HEK293T (cell line): Measurements from ENCODE around the gene EPS8L1.

ENCODE experiments used
- CTCF ChIA-PET: fragments of 350-600 bp; formaldehyde crosslinking; extraction: SDS; loops from one replicate; lab custom pipeline; 2021; ENCODE audit warnings: antibody characterized with exemption, inconsistent platforms; lab: Yijun Ruan, JAX
- POLR2A ChIA-PET: fragments of 350-600 bp; formaldehyde crosslinking; extraction: SDS; loops from one replicate; lab custom pipeline; 2020; ENCODE audit warnings: antibody characterized with exemption, inconsistent platforms; lab: Yijun Ruan, JAX
- DNase-seq: peaks from one replicate; pipeline ENCODE4 v3.0.0; 2012; ENCODE audit warnings: mixed read lengths; ENCODE audit errors: extremely low spot score
- ARNT ChIP-seq: fragments of 450-650 bp; IDR thresholded peaks from 2 replicates; pipeline ENCODE4 v1.6.1; 2017; ENCODE audit warnings: mild to moderate bottlenecking
- BHLHE40 ChIP-seq: fragments of 450-650 bp; IDR thresholded peaks from 2 replicates; pipeline ENCODE4 v1.6.1; 2016; ENCODE audit warnings: mild to moderate bottlenecking, moderate library complexity, borderline replicate concordance
- CTBP1 ChIP-seq: fragments of 450-650 bp; IDR thresholded peaks from 2 replicates; pipeline ENCODE4 v1.6.1; 2016; ENCODE audit warnings: borderline replicate concordance
- ELF4 ChIP-seq: fragments of 450-650 bp; IDR thresholded peaks from 2 replicates; pipeline ENCODE4 v1.6.1; 2017; ENCODE audit warnings: antibody characterized with exemption
- FOXA1 ChIP-seq: fragments of 450-650 bp; IDR thresholded peaks from 2 replicates; pipeline ENCODE4 v1.6.1; 2016; ENCODE audit warnings: mild to moderate bottlenecking
- FOXK2 ChIP-seq: fragments of 450-650 bp; IDR thresholded peaks from 2 replicates; pipeline ENCODE4 v1.6.1; 2016; ENCODE audit warnings: mild to moderate bottlenecking
- FOXM1 ChIP-seq: fragments of 450-650 bp; IDR thresholded peaks from 2 replicates; pipeline ENCODE4 v1.6.1; 2017; ENCODE audit warnings: mild to moderate bottlenecking, borderline replicate concordance
- HDGF ChIP-seq: fragments of 450-650 bp; IDR thresholded peaks from 2 replicates; pipeline ENCODE4 v1.6.1; 2017; ENCODE audit warnings: antibody characterized with exemption, borderline replicate concordance
- L3MBTL2 ChIP-seq: fragments of 450-650 bp; conservative IDR thresholded peaks from 2 replicates; pipeline ENCODE4 v1.6.1; 2016; ENCODE audit warnings: mild to moderate bottlenecking
- LEF1 ChIP-seq: fragments of 450-650 bp; IDR thresholded peaks from 2 replicates; pipeline ENCODE4 v1.6.1; 2017; ENCODE audit warnings: mild to moderate bottlenecking, borderline replicate concordance
- NFRKB ChIP-seq: fragments of 450-650 bp; IDR thresholded peaks from 2 replicates; pipeline ENCODE4 v1.6.1; 2016; ENCODE audit warnings: mild to moderate bottlenecking, moderate library complexity
- PKNOX1 ChIP-seq: fragments of 450-650 bp; IDR thresholded peaks from 2 replicates; pipeline ENCODE4 v1.6.1; 2016
- SP1 ChIP-seq: fragments of 450-650 bp; IDR thresholded peaks from 2 replicates; pipeline ENCODE4 v1.6.1; 2017
- SUZ12 ChIP-seq: fragments of 450-650 bp; IDR thresholded peaks from 2 replicates; pipeline ENCODE4 v1.6.1; 2016; ENCODE audit warnings: mild to moderate bottlenecking
- TARDBP ChIP-seq: fragments of 450-650 bp; IDR thresholded peaks from 2 replicates; pipeline ENCODE4 v1.6.1; 2016
- ZNF384 ChIP-seq: fragments of 450-650 bp; IDR thresholded peaks from 2 replicates; pipeline ENCODE4 v1.6.1; 2016

Gene EPS8L1

GRCh38 chr19:55094456-55095259 is 19.0 kb downstream of the EPS8L1 start:
- CTCF ChIA-PET: no interaction called here
- no peak for DNase-seq
- TF ChIP-seq SUZ12 (no peak), TARDBP (no peak), SP1 (no peak), FOXK2 (no peak), PKNOX1 (no peak), BHLHE40 (no peak), ZNF384 (no peak), NFRKB (no peak), LEF1 (no peak), L3MBTL2 (no peak), CTBP1 (no peak), ARNT (no peak), HDGF (no peak), FOXM1 (no peak), ELF4 (no peak), FOXA1 (no peak)
- POLR2A ChIA-PET: interaction anchor here (1.5 kb wide), 1 partner anchor 51 kb away, joined by 3 read pairs; no protein-coding TSS in a partner anchor

GRCh38 chr19:55095260-55096060 is 19.8 kb downstream of the EPS8L1 start:
- CTCF ChIA-PET: no interaction called here
- TF ChIP-seq FOXK2: no peak
- no peak for TF ChIP-seq PKNOX1
- TF ChIP-seq FOXA1: no peak
- POLR2A ChIA-PET: interaction anchor here (1.5 kb wide), 1 partner anchor 50 kb away, joined by 3 read pairs; no protein-coding TSS in a partner anchor
- peak; percentile 49 for DNase-seq

- ChIA-PET CTCF (no interaction called here), POLR2A (no interaction called here)
- no peak for DNase-seq
- no peak for TF ChIP-seq CTBP1
- no peak for TF ChIP-seq BHLHE40
- no peak for TF ChIP-seq L3MBTL2
- no peak for TF ChIP-seq ELF4
- no peak for TF ChIP-seq NFRKB
- no peak for TF ChIP-seq FOXA1
- no peak for TF ChIP-seq SUZ12
- no peak for TF ChIP-seq ZNF384
- TF ChIP-seq HDGF: no peak
- TF ChIP-seq FOXK2: no peak
- TF ChIP-seq TARDBP: no peak
Measured at GRCh38 chr19:55096061-55096701, 20.5 kb downstream of the EPS8L1 start.

- ChIA-PET CTCF (no interaction called here), POLR2A (no interaction called here)
- DNase-seq: no peak
- no peak for TF ChIP-seq SUZ12
- TF ChIP-seq NFRKB: no peak
- no peak for TF ChIP-seq PKNOX1
- no peak for TF ChIP-seq HDGF
- no peak for TF ChIP-seq FOXA1
- TF ChIP-seq SP1: no peak
- no peak for TF ChIP-seq L3MBTL2
- TF ChIP-seq ARNT: no peak
Measured at GRCh38 chr19:55097864-55098715, 22.4 kb downstream of the EPS8L1 start.

- POLR2A ChIA-PET: no interaction called here
- CTCF ChIA-PET: no interaction called here
- DNase-seq: no peak
- no peak for TF ChIP-seq PKNOX1
- TF ChIP-seq FOXA1: no peak
- TF ChIP-seq SP1: no peak
- no peak for TF ChIP-seq LEF1
- TF ChIP-seq SUZ12: no peak
- TF ChIP-seq ELF4: no peak
- no peak for TF ChIP-seq HDGF
- no peak for TF ChIP-seq FOXK2
- no peak for TF ChIP-seq TARDBP
- TF ChIP-seq CTBP1: no peak
- no peak for TF ChIP-seq L3MBTL2
- TF ChIP-seq BHLHE40: no peak
- TF ChIP-seq ZNF384: no peak
- TF ChIP-seq ARNT: no peak
- no peak for TF ChIP-seq NFRKB
- no peak for TF ChIP-seq FOXM1
Measured at GRCh38 chr19:55098716-55099556, 23.3 kb downstream of the EPS8L1 start.
